Trophoblast cell (in vitro differentiated cells and primary cell): Measurements from ENCODE around the gene TYW1B.
"Not testable (repeated sequence)": the region's sequence is repeated elsewhere in the genome, so short reads cannot be mapped to it uniquely, and the experiment has no call there.

Source experiments
- DNase-seq, 2 donors: peaks; one replicate each; pipeline ENCODE4 v3.0.0-alpha.2; 2016
- H2AFZ ChIP-seq: 2 replicates; pipeline ENCODE4 v1.6.1; 2013; ENCODE audit warnings: low read length, moderate library complexity, mild to moderate bottlenecking; ENCODE audit not compliant: insufficient read depth, poor library complexity
- H2AK5ac ChIP-seq: 2 replicates; pipeline ENCODE4 v1.6.1; 2013; ENCODE audit warnings: mild to moderate bottlenecking, low read length
- H2BK120ac ChIP-seq: 2 replicates; pipeline ENCODE4 v1.6.1; 2013; ENCODE audit warnings: low read length, mild to moderate bottlenecking, moderate library complexity; ENCODE audit not compliant: insufficient read depth, poor library complexity
- H2BK12ac ChIP-seq: 2 replicates; pipeline ENCODE4 v1.6.1; 2013; ENCODE audit warnings: mild to moderate bottlenecking, low read length, moderate library complexity
- H2BK5ac ChIP-seq: 2 replicates; pipeline ENCODE4 v1.6.1; 2013; ENCODE audit warnings: low read length, low read depth, moderate library complexity, mild to moderate bottlenecking; ENCODE audit not compliant: poor library complexity
- H3K14ac ChIP-seq: 2 replicates; pipeline ENCODE4 v1.6.1; 2013; ENCODE audit warnings: mild to moderate bottlenecking, low read length
- H3K18ac ChIP-seq: 2 replicates; pipeline ENCODE4 v1.6.1; 2013; ENCODE audit warnings: mild to moderate bottlenecking, low read length
- H3K23ac ChIP-seq: 2 replicates; pipeline ENCODE4 v1.6.1; 2013; ENCODE audit warnings: low read length
- H3K27ac ChIP-seq: 2 replicates; pipeline ENCODE4 v1.5.1; 2013; ENCODE audit warnings: low read depth, mild to moderate bottlenecking, inconsistent platforms, low read length, moderate library complexity
- H3K27me3 ChIP-seq: 2 replicates; pipeline ENCODE4 v1.6.1; 2013; ENCODE audit warnings: inconsistent platforms, mild to moderate bottlenecking, low read length, moderate library complexity; ENCODE audit not compliant: insufficient read depth
- H3K36me3 ChIP-seq, 2 experiments: 1 replicate in 1 of 2; 2 replicates in 1 of 2; pipeline ENCODE4 v1.6.1; 2013; ENCODE audit warnings: low read length in 2 of 2, mild to moderate bottlenecking in 2 of 2, moderate library complexity in 1 of 2; ENCODE audit not compliant: insufficient read depth in 2 of 2, control insufficient read depth in 1 of 2
- H3K4ac ChIP-seq: 2 replicates; pipeline ENCODE4 v1.6.1; 2013; ENCODE audit warnings: low read depth, mild to moderate bottlenecking, low read length, moderate library complexity
- H3K4me1 ChIP-seq, 2 experiments: 1 replicate in 1 of 2; 2 replicates in 1 of 2; pipeline ENCODE4 v1.6.1; 2013; ENCODE audit warnings: low read length in 2 of 2, mild to moderate bottlenecking in 2 of 2, moderate library complexity in 1 of 2; ENCODE audit not compliant: insufficient read depth in 2 of 2, control insufficient read depth in 1 of 2
- H3K4me2 ChIP-seq: 2 replicates; pipeline ENCODE4 v1.6.1; 2013; ENCODE audit warnings: inconsistent platforms, mild to moderate bottlenecking, low read length, moderate library complexity
- H3K4me3 ChIP-seq: 2 replicates; pipeline ENCODE4 v1.5.1; 2013; ENCODE audit warnings: mild to moderate bottlenecking, low read depth, low read length, inconsistent platforms
- H3K79me1 ChIP-seq: one replicate; pipeline ENCODE4 v1.6.1; 2013; ENCODE audit warnings: low read length
- H3K79me2 ChIP-seq: 2 replicates; pipeline ENCODE4 v1.6.1; 2013; ENCODE audit warnings: low read length, mild to moderate bottlenecking; ENCODE audit not compliant: control insufficient read depth, insufficient read depth, poor library complexity
- H3K9ac ChIP-seq: 2 replicates; pipeline ENCODE4 v1.6.1; 2013; ENCODE audit warnings: mild to moderate bottlenecking, low read length
- H3K9me3 ChIP-seq: 2 replicates; pipeline ENCODE4 v1.6.1; 2013; ENCODE audit warnings: low read depth, mild to moderate bottlenecking, control low read depth, inconsistent platforms, low read length; ENCODE audit not compliant: insufficient read depth
- H4K12ac ChIP-seq: 2 replicates; pipeline ENCODE4 v1.6.1; 2013; ENCODE audit warnings: low read depth, mild to moderate bottlenecking, low read length, moderate library complexity
- H4K8ac ChIP-seq: 2 replicates; pipeline ENCODE4 v1.6.1; 2013; ENCODE audit warnings: low read depth, mild to moderate bottlenecking, low read length, moderate library complexity
- H4K91ac ChIP-seq: one replicate; pipeline ENCODE4 v1.6.1; 2013; ENCODE audit warnings: low read depth, mild to moderate bottlenecking, low read length, moderate library complexity
- WGBS: extraction: QIAGEN DNeasy Blood & Tissue Kit; methylation state at CpG from one replicate; pipeline ENCODE4 v1.1.7; 2013; ENCODE audit warnings: missing lambda C conversion rate; ENCODE audit not compliant: insufficient read length, insufficient coverage; ENCODE audit errors: extremely low coverage; 5-methylcytosine and 5-hydroxymethylcytosine counted together

TYW1B gene

GRCh38 chr7:72689344-72689743 lies 138.7 kb downstream of the TYW1B start:
- not testable (repeated sequence) for H2BK120ac ChIP-seq, H3K4me3 ChIP-seq, H2BK5ac ChIP-seq, H4K8ac ChIP-seq, DNase-seq, H3K79me2 ChIP-seq, H2AK5ac ChIP-seq, H3K9me3 ChIP-seq, H4K12ac ChIP-seq, H3K4me2 ChIP-seq, H4K91ac ChIP-seq, H3K14ac ChIP-seq, H3K18ac ChIP-seq, H3K4me1 ChIP-seq, H2AFZ ChIP-seq, H3K36me3 ChIP-seq, H3K4ac ChIP-seq, H3K27me3 ChIP-seq, H3K27ac ChIP-seq, H3K9ac ChIP-seq, H3K23ac ChIP-seq, H3K79me1 ChIP-seq, H2BK12ac ChIP-seq
- no CpG with 5 or more reads among the region's 1 CpG for WGBS

GRCh38 chr7:72681211-72681610 lies 146.8 kb downstream of the TYW1B start:
- not testable (repeated sequence) for H3K9ac ChIP-seq

GRCh38 chr7:72676880-72677279 lies 151.1 kb downstream of the TYW1B start:
- H2BK120ac ChIP-seq, H3K23ac ChIP-seq, DNase-seq, H3K4ac ChIP-seq, H3K27ac ChIP-seq, H3K36me3 ChIP-seq, H3K27me3 ChIP-seq, H2AK5ac ChIP-seq, H3K14ac ChIP-seq, H3K4me3 ChIP-seq, H3K79me2 ChIP-seq, H2BK12ac ChIP-seq, H3K18ac ChIP-seq, H4K12ac ChIP-seq, H3K79me1 ChIP-seq, H3K9ac ChIP-seq, H3K4me1 ChIP-seq, H4K8ac ChIP-seq, H3K4me2 ChIP-seq, H3K9me3 ChIP-seq, H2BK5ac ChIP-seq, H4K91ac ChIP-seq, H2AFZ ChIP-seq: not testable (repeated sequence)
- no CpG with 5 or more reads among the region's 6 CpGs for WGBS

More at GRCh38 chr7:72681211-72681610, 146.8 kb downstream of the TYW1B start:
- not testable (repeated sequence) for H3K36me3 ChIP-seq, H3K4me1 ChIP-seq, H3K4ac ChIP-seq, H3K4me2 ChIP-seq, H4K8ac ChIP-seq, H2BK120ac ChIP-seq, H3K4me3 ChIP-seq, H3K79me2 ChIP-seq, H2AFZ ChIP-seq, H3K79me1 ChIP-seq, H3K9me3 ChIP-seq, H3K27ac ChIP-seq, H2BK5ac ChIP-seq, H4K12ac ChIP-seq, H3K27me3 ChIP-seq, H3K18ac ChIP-seq, H3K14ac ChIP-seq, H2AK5ac ChIP-seq, H2BK12ac ChIP-seq, H3K23ac ChIP-seq
- H4K91ac ChIP-seq = peak overlapping the region; percentile 78
- DNase-seq = peak in 1 of 2 donors; percentile 39
- no CpG with 5 or more reads among the region's 4 CpGs for WGBS

GRCh38 chr7:72676086-72676690 lies 151.8 kb downstream of the TYW1B start:
- H2BK120ac ChIP-seq, H3K18ac ChIP-seq, H3K27me3 ChIP-seq, H3K9me3 ChIP-seq, H3K4me3 ChIP-seq, H3K27ac ChIP-seq, H2AK5ac ChIP-seq, H2BK5ac ChIP-seq, H4K8ac ChIP-seq, H3K79me2 ChIP-seq, H4K12ac ChIP-seq, H3K9ac ChIP-seq, H3K4me1 ChIP-seq, H3K36me3 ChIP-seq, H3K4ac ChIP-seq, H3K14ac ChIP-seq, H4K91ac ChIP-seq, H2AFZ ChIP-seq, DNase-seq, H3K23ac ChIP-seq, H3K4me2 ChIP-seq, H3K79me1 ChIP-seq, H2BK12ac ChIP-seq: not testable (repeated sequence)
- WGBS = no CpG with 5 or more reads among the region's 5 CpGs
